GM12878 (cell line): ENCODE measurements around the gene PI4KB. TPM values are rescaled to one million over a fixed set of nuclear protein-coding genes. Genes with fewer than 3 reads are reported as not detected.

Source experiments
- BMI1 ChIP-seq: fragments of 450-650 bp; IDR thresholded peaks from 2 replicates; pipeline ENCODE4 v1.6.1; 2016; ENCODE audit warnings: mild to moderate bottlenecking, moderate library complexity, borderline replicate concordance
- BRCA1 ChIP-seq: IDR thresholded peaks from 2 replicates; pipeline ENCODE4 v1.6.1; 2011; ENCODE audit warnings: low read depth, low read length, improper control_type of control experiment
- CHD1 ChIP-seq: IDR thresholded peaks from 2 replicates; pipeline ENCODE4 v1.6.1; 2012; ENCODE audit warnings: low read depth, low read length, improper control_type of control experiment
- EGR1 ChIP-seq, 2 experiments: IDR thresholded peaks; 1 replicate in 1 of 2; 2 replicates in 1 of 2; pipeline ENCODE4 v1.6.1; 2011 to 2012; ENCODE audit warnings: low read depth in 2 of 2, low read length in 2 of 2, borderline replicate concordance in 1 of 2, mild to moderate bottlenecking in 1 of 2, moderate library complexity in 1 of 2
- FOS ChIP-seq: IDR thresholded peaks from 3 replicates; pipeline ENCODE4 v1.6.1; 2011; ENCODE audit warnings: borderline replicate concordance; ENCODE audit not compliant: insufficient read length; ENCODE audit errors: extremely low read depth
- GATAD2B ChIP-seq: fragments of 450-650 bp; conservative IDR thresholded peaks from 2 replicates; pipeline ENCODE4 v1.6.1; 2017; ENCODE audit warnings: low read depth, mild to moderate bottlenecking, moderate library complexity
- HCFC1 ChIP-seq: fragments of 150-350 bp; IDR thresholded peaks from 2 replicates; pipeline ENCODE4 v1.6.1; 2014; ENCODE audit warnings: low read length
- HDAC2 ChIP-seq: fragments of 200-600 bp; sonication (generic); IDR thresholded peaks from 2 replicates; pipeline ENCODE4 v1.6.1; 2017
- HDAC6 ChIP-seq: fragments of 200-600 bp; sonication (generic); IDR thresholded peaks from one replicate; pipeline ENCODE4 v1.8.0; 2017; ENCODE audit warnings: antibody characterized with exemption; ENCODE audit not compliant: unreplicated experiment
- JUND ChIP-seq: IDR thresholded peaks from 2 replicates; pipeline ENCODE4 v1.6.1; 2012; ENCODE audit warnings: low read depth, mild to moderate bottlenecking, low read length, improper control_type of control experiment, moderate library complexity
- MEF2A ChIP-seq: IDR thresholded peaks from 2 replicates; pipeline ENCODE4 v1.6.1; 2011; ENCODE audit warnings: low read depth, mild to moderate bottlenecking, low read length, moderate library complexity; ENCODE audit not compliant: insufficient read depth
- MTA2 ChIP-seq: fragments of 450-650 bp; IDR thresholded peaks from 2 replicates; pipeline ENCODE4 v1.6.1; 2016; ENCODE audit warnings: low read depth, mild to moderate bottlenecking, moderate library complexity
- MYB ChIP-seq: fragments of 150-350 bp; IDR thresholded peaks from 2 replicates; pipeline ENCODE4 v1.6.1; 2014; ENCODE audit warnings: mild to moderate bottlenecking, low read depth, low read length, borderline replicate concordance
- RBBP5 ChIP-seq: fragments of 200-600 bp; sonication (generic); conservative IDR thresholded peaks from 2 replicates; pipeline ENCODE4 v1.6.1; 2016
- RELA ChIP-seq: fragments of 450-650 bp; IDR thresholded peaks from 2 replicates; pipeline ENCODE4 v1.8.0; 2014; ENCODE audit warnings: borderline replicate concordance; ENCODE audit not compliant: partially characterized antibody
- SMAD1 ChIP-seq: fragments of 450-650 bp; IDR thresholded peaks from 2 replicates; pipeline ENCODE4 v1.6.1; 2018; ENCODE audit warnings: mild to moderate bottlenecking, low read depth; ENCODE audit not compliant: partially characterized antibody
- STAT1 ChIP-seq: fragments of 450-650 bp; conservative IDR thresholded peaks from 2 replicates; pipeline ENCODE4 v1.6.1; 2014; ENCODE audit warnings: antibody characterized with exemption, mild to moderate bottlenecking
- USF1 ChIP-seq: IDR thresholded peaks from 2 replicates; pipeline ENCODE4 v1.6.1; 2011; ENCODE audit warnings: borderline replicate concordance, low read depth, mild to moderate bottlenecking, moderate library complexity, mixed read lengths, low read length; ENCODE audit not compliant: insufficient read depth; ENCODE audit errors: extremely low read length
- ZNF207 ChIP-seq: fragments of 450-650 bp; IDR thresholded peaks from 2 replicates; pipeline ENCODE4 v1.6.1; 2014; ENCODE audit warnings: antibody characterized with exemption, mild to moderate bottlenecking, borderline replicate concordance
- ZNF622 ChIP-seq: fragments of 450-650 bp; IDR thresholded peaks from 2 replicates; pipeline ENCODE4 v1.6.1; 2017; ENCODE audit warnings: mild to moderate bottlenecking, inconsistent platforms
- polyA plus RNA-seq, 11 experiments: library from polyadenylated mRNA; depleted of rRNA in 4 of 11; unstranded in 6 of 11; stranded (reverse) in 5 of 11; fragments of >200 nt; fragmentation: Nextera tagmentation in 4 of 11; fragmentation: Illumina TruSeq in 1 of 11; extraction: Ambion mirVana in 4 of 11; extraction: Trizol in 1 of 11; gene quantifications; 1 replicate in 1 of 11; 2 replicates in 10 of 11; pipeline versions ENCODE4 v1.2.1 to v1.2.3, GENCODE V29; 2011 to 2016; ENCODE audit warnings: inconsistent platforms in 2 of 11, missing spikeins in 2 of 11, low read depth in 1 of 11
- total RNA-seq, 4 experiments: library from RNA; depleted of rRNA in 3 of 4; stranded (reverse); fragments of >200 nt in 3 of 4; fragmentation: Illumina TruSeq in 1 of 4; extraction: Trizol in 1 of 4; gene quantifications; 2 replicates each; pipeline versions ENCODE4 v1.2.1 to v1.2.3, GENCODE V29; 2013 to 2021
- TF ChIP-seq, protein P1 (sequence below): fragments of 450-650 bp; formaldehyde crosslinking; IDR thresholded peaks from 2 replicates; pipeline ENCODE4 v1.4.0; 2022; ENCODE audit warnings: mild to moderate bottlenecking, moderate library complexity
- TF ChIP-seq, protein P2 (sequence below): fragments of 450-650 bp; formaldehyde crosslinking; IDR thresholded peaks from 2 replicates; pipeline ENCODE4 v1.5.0; 2022; ENCODE audit warnings: mild to moderate bottlenecking, missing genetic modification characterization

PI4KB gene
- total and polyA plus RNA-seq, 10 of the 15 experiments (the other 5 are each of a cell fraction or from before 2014, with no cell fraction given) = 3.3 to 88.3 (median 51.7) TPM

DNA sequence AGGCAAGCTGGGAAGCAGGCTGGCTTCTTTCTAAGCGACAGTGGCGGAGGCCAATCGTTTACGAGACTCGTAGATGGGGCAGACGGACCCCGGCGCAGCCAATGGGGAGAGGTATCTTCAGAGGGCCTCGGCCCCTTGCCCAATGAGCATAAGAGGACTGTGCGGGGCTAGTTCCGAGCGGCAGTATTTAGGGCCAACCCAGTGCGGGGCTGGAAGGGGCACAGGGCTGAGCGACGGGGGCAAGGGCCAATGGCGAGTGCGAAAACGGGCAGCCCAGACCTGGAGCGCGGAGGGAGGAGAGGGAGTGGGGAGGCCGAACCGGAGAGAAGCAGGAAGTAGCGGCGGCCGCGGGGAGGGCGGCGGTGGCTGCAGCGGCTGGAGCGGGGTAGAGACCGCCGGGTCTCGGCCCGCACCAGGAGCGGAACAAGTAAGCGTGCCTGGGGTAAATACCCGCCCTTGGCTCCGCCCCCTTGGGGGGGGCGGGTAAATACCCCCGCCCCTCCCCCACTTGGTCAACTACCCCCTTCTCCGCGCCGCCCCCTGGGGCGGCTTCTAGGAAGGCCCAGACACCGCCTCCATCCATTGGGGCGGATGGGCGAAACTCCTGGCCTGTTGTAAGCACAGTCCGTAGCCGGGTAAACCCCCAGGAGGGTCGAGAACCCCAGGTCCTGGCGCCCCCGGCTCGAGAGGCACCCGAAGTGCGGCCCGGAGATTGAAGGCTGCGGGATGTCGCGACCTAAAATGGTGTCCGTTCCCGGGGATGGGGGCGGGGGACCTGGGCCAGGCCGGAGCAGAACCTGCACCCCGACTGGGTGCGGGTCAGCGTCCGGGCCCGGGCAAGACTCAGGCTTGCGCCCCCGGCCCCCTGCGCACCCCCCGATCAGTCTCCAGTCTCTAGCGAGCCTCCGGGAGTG is 45.0 kb downstream of the PI4KB start, which contains the start of gene ZNF687 (continued):
- no peak for TF ChIP-seq JUND
- no peak; the same call in 1 of the 2 replicates for TF ChIP-seq STAT1
- TF ChIP-seq MTA2 = peak; percentile 25; the same call in 1 of the 2 replicates
- no peak for TF ChIP-seq USF1
- TF ChIP-seq RELA = no peak
- TF ChIP-seq ZNF622 = no peak
- no peak for TF ChIP-seq CHD1
- TF ChIP-seq HDAC2 = no peak
- TF ChIP-seq FOS = peak; percentile 97
- TF ChIP-seq HDAC6 = no peak
- no peak for TF ChIP-seq SMAD1
- no peak for TF ChIP-seq ZNF207
- TF ChIP-seq EGR1 (IDR thresholded peaks at IDR 0.05; ENCODE audit: borderline replicate concordance in 1 of 2, low read depth in 2 of 2, low read length in 2 of 2) = no peak
- TF ChIP-seq MEF2A = no peak
- TF ChIP-seq, protein P1, sequence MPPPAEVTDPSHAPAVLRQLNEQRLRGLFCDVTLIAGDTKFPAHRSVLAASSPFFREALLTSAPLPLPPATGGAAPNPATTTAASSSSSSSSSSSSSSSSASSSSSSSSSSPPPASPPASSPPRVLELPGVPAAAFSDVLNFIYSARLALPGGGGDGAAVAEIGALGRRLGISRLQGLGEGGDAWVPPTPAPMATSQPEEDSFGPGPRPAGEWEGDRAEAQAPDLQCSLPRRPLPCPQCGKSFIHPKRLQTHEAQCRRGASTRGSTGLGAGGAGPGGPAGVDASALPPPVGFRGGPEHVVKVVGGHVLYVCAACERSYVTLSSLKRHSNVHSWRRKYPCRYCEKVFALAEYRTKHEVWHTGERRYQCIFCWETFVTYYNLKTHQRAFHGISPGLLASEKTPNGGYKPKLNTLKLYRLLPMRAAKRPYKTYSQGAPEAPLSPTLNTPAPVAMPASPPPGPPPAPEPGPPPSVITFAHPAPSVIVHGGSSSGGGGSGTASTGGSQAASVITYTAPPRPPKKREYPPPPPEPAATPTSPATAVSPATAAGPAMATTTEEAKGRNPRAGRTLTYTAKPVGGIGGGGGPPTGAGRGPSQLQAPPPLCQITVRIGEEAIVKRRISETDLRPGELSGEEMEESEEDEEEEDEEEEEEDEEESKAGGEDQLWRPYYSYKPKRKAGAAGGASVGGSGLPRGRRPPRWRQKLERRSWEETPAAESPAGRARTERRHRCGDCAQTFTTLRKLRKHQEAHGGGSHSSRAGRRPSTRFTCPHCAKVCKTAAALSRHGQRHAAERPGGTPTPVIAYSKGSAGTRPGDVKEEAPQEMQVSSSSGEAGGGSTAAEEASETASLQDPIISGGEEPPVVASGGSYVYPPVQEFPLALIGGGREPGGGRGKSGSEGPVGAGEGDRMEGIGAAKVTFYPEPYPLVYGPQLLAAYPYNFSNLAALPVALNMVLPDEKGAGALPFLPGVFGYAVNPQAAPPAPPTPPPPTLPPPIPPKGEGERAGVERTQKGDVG (CRISPR knock-in tag) = no peak
- no peak for TF ChIP-seq BMI1
- TF ChIP-seq MYB = no peak
- TF ChIP-seq GATAD2B = peak; percentile 83
- TF ChIP-seq, protein P2, sequence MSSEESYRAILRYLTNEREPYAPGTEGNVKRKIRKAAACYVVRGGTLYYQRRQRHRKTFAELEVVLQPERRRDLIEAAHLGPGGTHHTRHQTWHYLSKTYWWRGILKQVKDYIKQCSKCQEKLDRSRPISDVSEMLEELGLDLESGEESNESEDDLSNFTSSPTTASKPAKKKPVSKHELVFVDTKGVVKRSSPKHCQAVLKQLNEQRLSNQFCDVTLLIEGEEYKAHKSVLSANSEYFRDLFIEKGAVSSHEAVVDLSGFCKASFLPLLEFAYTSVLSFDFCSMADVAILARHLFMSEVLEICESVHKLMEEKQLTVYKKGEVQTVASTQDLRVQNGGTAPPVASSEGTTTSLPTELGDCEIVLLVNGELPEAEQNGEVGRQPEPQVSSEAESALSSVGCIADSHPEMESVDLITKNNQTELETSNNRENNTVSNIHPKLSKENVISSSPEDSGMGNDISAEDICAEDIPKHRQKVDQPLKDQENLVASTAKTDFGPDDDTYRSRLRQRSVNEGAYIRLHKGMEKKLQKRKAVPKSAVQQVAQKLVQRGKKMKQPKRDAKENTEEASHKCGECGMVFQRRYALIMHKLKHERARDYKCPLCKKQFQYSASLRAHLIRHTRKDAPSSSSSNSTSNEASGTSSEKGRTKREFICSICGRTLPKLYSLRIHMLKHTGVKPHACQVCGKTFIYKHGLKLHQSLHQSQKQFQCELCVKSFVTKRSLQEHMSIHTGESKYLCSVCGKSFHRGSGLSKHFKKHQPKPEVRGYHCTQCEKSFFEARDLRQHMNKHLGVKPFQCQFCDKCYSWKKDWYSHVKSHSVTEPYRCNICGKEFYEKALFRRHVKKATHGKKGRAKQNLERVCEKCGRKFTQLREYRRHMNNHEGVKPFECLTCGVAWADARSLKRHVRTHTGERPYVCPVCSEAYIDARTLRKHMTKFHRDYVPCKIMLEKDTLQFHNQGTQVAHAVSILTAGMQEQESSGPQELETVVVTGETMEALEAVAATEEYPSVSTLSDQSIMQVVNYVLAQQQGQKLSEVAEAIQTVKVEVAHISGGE (CRISPR knock-in tag) = no peak
- peak; percentile 32; the same call in 1 of the 2 replicates for TF ChIP-seq HCFC1
- TF ChIP-seq RBBP5 = no peak
- TF ChIP-seq BRCA1 = 0 out of 2 replicates have a peak, but pooled peaks have one; percentile 22
